ENCODE results near the gene PTPN12.

DNA sequence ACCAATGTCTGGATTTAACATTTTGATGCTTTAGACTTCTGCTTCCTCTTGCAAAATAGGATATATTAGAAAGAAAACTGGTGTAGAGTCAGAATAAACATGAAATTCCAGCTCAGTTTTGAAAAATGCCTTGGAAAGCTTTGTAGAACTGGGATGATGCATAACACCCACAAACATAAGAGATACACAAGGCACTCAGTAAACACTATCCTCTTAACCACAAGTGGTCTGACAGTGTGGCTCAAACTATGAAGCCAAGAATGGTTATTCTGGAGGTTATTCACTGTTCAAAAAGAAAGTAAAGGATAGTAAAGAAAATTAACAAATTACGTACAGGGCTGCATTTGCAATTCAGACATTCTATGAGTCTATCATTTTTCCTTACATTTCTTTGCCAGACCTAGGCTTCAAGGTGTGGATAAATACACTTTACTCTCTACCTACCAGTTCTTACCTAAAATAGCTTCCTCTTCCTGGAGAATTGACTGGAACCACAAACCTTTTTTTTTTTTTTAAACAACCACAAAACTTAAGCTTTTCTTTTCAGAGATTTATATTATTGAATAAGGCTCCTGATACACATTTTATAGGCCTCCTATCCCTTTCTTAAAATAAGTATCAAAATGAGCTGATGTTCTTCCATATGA, 150.1 kb downstream of the PTPN12 start:
- TF ChIP-seq CTCF (conservative IDR thresholded peaks at IDR 0.05; ENCODE audit: low read length): no peak
- TF ChIP-seq EZH2phosphoT487 (IDR thresholded peaks at IDR 0.05; ENCODE audit: borderline replicate concordance): no peak
